HepG2 (cell line): Measurements from ENCODE around the gene ODC1. TPM values are rescaled to one million over a fixed set of nuclear protein-coding genes. Genes with fewer than 3 reads are reported as not detected.

Source experiments
- ARID5B ChIP-seq: IDR thresholded peaks from 2 replicates; pipeline ENCODE4 v1.4.0; 2020; ENCODE audit warnings: mild to moderate bottlenecking, missing genetic modification reagents
- HOXA3 ChIP-seq: sonication (generic); formaldehyde crosslinking; IDR thresholded peaks from 2 replicates; pipeline ENCODE4 v1.5.0; 2020; ENCODE audit warnings: missing genetic modification reagents
- KLF6 ChIP-seq: IDR thresholded peaks from 2 replicates; pipeline ENCODE4 v1.8.0; 2016; ENCODE audit warnings: missing biosample characterization, missing genetic modification reagents
- MED1 ChIP-seq: sonication (generic); formaldehyde crosslinking; IDR thresholded peaks from 2 replicates; pipeline ENCODE4 v1.4.0; 2020; ENCODE audit warnings: missing genetic modification reagents
- PAX8 ChIP-seq: sonication (generic); formaldehyde crosslinking; IDR thresholded peaks from 2 replicates; pipeline ENCODE4 v1.8.0; 2022; ENCODE audit warnings: mild to moderate bottlenecking, missing genetic modification reagents, borderline replicate concordance
- PAXIP1 ChIP-seq: sonication (generic); formaldehyde crosslinking; conservative IDR thresholded peaks from 2 replicates; pipeline ENCODE4 v1.4.0; 2020; ENCODE audit warnings: mild to moderate bottlenecking, missing genetic modification reagents, moderate library complexity
- SALL2 ChIP-seq: sonication (generic); formaldehyde crosslinking; IDR thresholded peaks from 2 replicates; pipeline ENCODE4 v1.8.1; 2023; ENCODE audit warnings: mild to moderate bottlenecking, missing genetic modification reagents, inconsistent platforms
- SP5 ChIP-seq: IDR thresholded peaks from 2 replicates; pipeline ENCODE4 v1.6.1; 2016; ENCODE audit warnings: low read depth, borderline replicate concordance
- TBX2 ChIP-seq: sonication (generic); formaldehyde crosslinking; IDR thresholded peaks from 2 replicates; pipeline ENCODE4 v1.5.0; 2020; ENCODE audit warnings: missing genetic modification reagents, mild to moderate bottlenecking, borderline replicate concordance
- THAP8 ChIP-seq: sonication (generic); formaldehyde crosslinking; IDR thresholded peaks from 2 replicates; pipeline ENCODE4 v1.5.1; 2020; ENCODE audit warnings: missing genetic modification reagents, mild to moderate bottlenecking, borderline replicate concordance
- ZBTB2 ChIP-seq: sonication (generic); formaldehyde crosslinking; IDR thresholded peaks from 2 replicates; pipeline ENCODE4 v1.8.0; 2022; ENCODE audit warnings: low read depth, missing genetic modification reagents
- ZBTB20 ChIP-seq: sonication (generic); formaldehyde crosslinking; IDR thresholded peaks from 2 replicates; pipeline ENCODE4 v1.8.1; 2023; ENCODE audit warnings: missing genetic modification reagents, low read depth, mild to moderate bottlenecking, borderline replicate concordance
- ZBTB46 ChIP-seq: sonication (generic); formaldehyde crosslinking; IDR thresholded peaks from 2 replicates; pipeline ENCODE4 v1.4.0; 2020; ENCODE audit warnings: mild to moderate bottlenecking, missing genetic modification reagents, borderline replicate concordance
- ZNF574 ChIP-seq: sonication (generic); formaldehyde crosslinking; IDR thresholded peaks from 2 replicates; pipeline ENCODE4 v1.4.0; 2020; ENCODE audit warnings: missing genetic modification reagents
- polyA plus RNA-seq, 8 experiments: library from polyadenylated mRNA; depleted of rRNA in 3 of 8; stranded (reverse) in 7 of 8; unstranded in 1 of 8; fragments of >200 nt; fragmentation: Illumina TruSeq in 4 of 8; extraction: Trizol in 4 of 8; gene quantifications; 2 replicates each; pipeline versions ENCODE4 v1.2.1 to v1.2.3, GENCODE V29; 2011 to 2016; ENCODE audit warnings: low read depth in 4 of 8, missing spikeins in 1 of 8, mixed read lengths in 1 of 8; ENCODE audit not compliant: insufficient read depth in 1 of 8
- total RNA-seq, 5 experiments: library from RNA; depleted of rRNA; stranded (reverse); fragments of >200 nt; fragmentation: Illumina TruSeq; extraction: Trizol; gene quantifications; 2 replicates each; pipeline ENCODE4 v1.2.3, GENCODE V29; 2016; ENCODE audit warnings: low read depth in 1 of 5

Gene ODC1
- total and polyA plus RNA-seq, 2 of the 13 experiments (the other 11 are each of a cell fraction or from before 2014, with no cell fraction given): 142 to 371 TPM

GRCh38 chr2:10481055-10481665 lies 33.0 kb upstream of the ODC1 start (continued):
- no peak for TF ChIP-seq ZBTB2 (CRISPR knock-in tag)
- TF ChIP-seq HOXA3 (CRISPR knock-in tag): 0 out of 2 replicates have a peak, but pooled peaks have one; percentile 38
- TF ChIP-seq THAP8 (CRISPR knock-in tag): no peak
- peak; percentile 79 for TF ChIP-seq ARID5B (CRISPR knock-in tag)
- no peak for TF ChIP-seq KLF6 (CRISPR knock-in tag)
- TF ChIP-seq SALL2 (CRISPR knock-in tag): no peak
- peak; percentile 92 for TF ChIP-seq PAXIP1 (CRISPR knock-in tag)
- peak; percentile 29; the same call in 1 of the 2 replicates for TF ChIP-seq ZNF574 (CRISPR knock-in tag)
- TF ChIP-seq PAX8 (CRISPR knock-in tag): no peak
- peak; percentile 56; the same call in 1 of the 2 replicates for TF ChIP-seq TBX2 (CRISPR knock-in tag)
- no peak for TF ChIP-seq ZBTB46 (CRISPR knock-in tag)
- TF ChIP-seq MED1: peak; percentile 72
- peak; percentile 82 for TF ChIP-seq SP5 (CRISPR knock-in tag)
- TF ChIP-seq ZBTB20 (CRISPR knock-in tag): no peak
